GM19463 (cell line): Measurements from ENCODE around the gene MYH9.
"Not testable (repeated sequence)": the region's sequence is repeated elsewhere in the genome, so short reads cannot be mapped to it uniquely, and the experiment has no call there.

ENCODE experiments used
- ATAC-seq: cut with Tn5 transposase; IDR thresholded peaks from one replicate; pipeline ENCODE4 v1.9.1; 2021; ENCODE audit warnings: mild to moderate bottlenecking, moderate library complexity; ENCODE audit not compliant: unreplicated experiment

MYH9 gene

GRCh38 chr22:36297568-36297967 is 90.2 kb downstream of the MYH9 start:
- no peak for ATAC-seq

- ATAC-seq: no peak
Observed at GRCh38 chr22:36296690-36297089, 91.1 kb downstream of the MYH9 start.

- ATAC-seq: no peak
Observed at GRCh38 chr22:36295247-36295646, 92.5 kb downstream of the MYH9 start.

- ATAC-seq: no peak
Observed at GRCh38 chr22:36294801-36295200, 93.0 kb downstream of the MYH9 start.

GRCh38 chr22:36294293-36294620 is 93.5 kb downstream of the MYH9 start:
- no peak for ATAC-seq

GRCh38 chr22:36293606-36294292 is 94.0 kb downstream of the MYH9 start:
- no peak for ATAC-seq

- ATAC-seq: no peak
Observed at GRCh38 chr22:36292823-36293530, 94.8 kb downstream of the MYH9 start.

- no peak for ATAC-seq
Observed at GRCh38 chr22:36291831-36292740, 95.7 kb downstream of the MYH9 start.

GRCh38 chr22:36290391-36291075 is 97.2 kb downstream of the MYH9 start:
- not testable (repeated sequence) for ATAC-seq

GRCh38 chr22:36289948-36290371 is 97.8 kb downstream of the MYH9 start:
- not testable (repeated sequence) for ATAC-seq

- ATAC-seq: no peak
Observed at GRCh38 chr22:36289406-36289870, 98.3 kb downstream of the MYH9 start.

GRCh38 chr22:36288571-36289405 is 99.0 kb downstream of the MYH9 start:
- no peak for ATAC-seq

GRCh38 chr22:36287881-36288515 is 99.8 kb downstream of the MYH9 start:
- ATAC-seq: no peak

- ATAC-seq: no peak
Observed at GRCh38 chr22:36286096-36286957, 101.4 kb downstream of the MYH9 start.

- no peak for ATAC-seq
Observed at GRCh38 chr22:36285545-36285944, 102.2 kb downstream of the MYH9 start.

GRCh38 chr22:36285017-36285416 is 102.8 kb downstream of the MYH9 start:
- no peak for ATAC-seq

- no peak for ATAC-seq
Observed at GRCh38 chr22:36284171-36284571, 103.6 kb downstream of the MYH9 start.

- no peak for ATAC-seq
Observed at GRCh38 chr22:36282328-36282831, 105.4 kb downstream of the MYH9 start.
